ENCODE results near the gene NFATC4. TPM values are rescaled to one million over a fixed set of nuclear protein-coding genes. Genes with fewer than 3 reads are reported as not detected.

Gene NFATC4
- total RNA-seq, 2 experiments from 2014 or later, result not detected

Other genes with a start within 250 kb of the NFATC4 start
- under 1 TPM in 1 of 2 experiments, not detected in 1; 0.86 TPM for gene FITM1, start 237.5 kb upstream of the NFATC4 start, total RNA-seq
- gene PSME1, start 232.0 kb upstream of the NFATC4 start, total RNA-seq, result 100 to 1,000 TPM; 403 to 427 TPM
- 10 to 100 TPM; 40.0 to 40.9 TPM for gene EMC9, start 226.6 kb upstream of the NFATC4 start, total RNA-seq
- 100 to 1,000 TPM; 404 to 411 TPM for gene PSME2, start 221.6 kb upstream of the NFATC4 start, total RNA-seq
- 10 to 100 TPM; 75.5 to 80.4 TPM for gene RNF31, start 220.7 kb upstream of the NFATC4 start, total RNA-seq
- gene IRF9, start 206.9 kb upstream of the NFATC4 start, total RNA-seq, result 100 to 1,000 TPM; 158 to 172 TPM
- gene REC8, start 196.1 kb upstream of the NFATC4 start, total RNA-seq, result 10 to 100 TPM; 24.9 to 27.9 TPM
- 10 to 100 TPM; 69.5 to 72.6 TPM for gene IPO4, start 179.4 kb upstream of the NFATC4 start, total RNA-seq
- 10 to 100 TPM; 23.7 to 26.7 TPM for gene TM9SF1, start 172.7 kb upstream of the NFATC4 start, total RNA-seq
- under 1 TPM in 1 of 2 experiments, not detected in 1; 0.50 TPM for gene TSSK4, start 162.5 kb upstream of the NFATC4 start, total RNA-seq
- gene CHMP4A, start 154.7 kb upstream of the NFATC4 start, total RNA-seq, result 10 to 100 TPM; 79.0 to 84.6 TPM
- 10 to 100 TPM; 14.2 to 15.8 TPM for gene MDP1, start 152.1 kb upstream of the NFATC4 start, total RNA-seq
- 100 to 1,000 TPM; 202 to 213 TPM for gene NEDD8, start 135.8 kb upstream of the NFATC4 start, total RNA-seq
- gene GMPR2, start 135.3 kb upstream of the NFATC4 start, total RNA-seq, result 10 to 100 TPM; 56.9 to 64.6 TPM
- gene TINF2, start 125.6 kb upstream of the NFATC4 start, total RNA-seq, result 100 to 1,000 TPM in 1 of 2 experiments, 10 to 100 TPM in 1; 94.9 to 101 TPM
- gene TGM1, start 105.0 kb upstream of the NFATC4 start, total RNA-seq, result 1 to 10 TPM; 3.7 to 4.5 TPM
- gene RABGGTA, start 96.6 kb upstream of the NFATC4 start, total RNA-seq, result 10 to 100 TPM; 39.5 to 40.6 TPM
- gene DHRS1, start 68.4 kb upstream of the NFATC4 start, total RNA-seq, result 10 to 100 TPM; 14.7 to 14.9 TPM
- gene NOP9, start 68.3 kb upstream of the NFATC4 start, total RNA-seq, result 10 to 100 TPM; 30.7 to 30.9 TPM
- 10 to 100 TPM; 22.6 to 25.8 TPM for gene CIDEB, start 60.2 kb upstream of the NFATC4 start, total RNA-seq
- gene LTB4R2, start 58.0 kb upstream of the NFATC4 start, total RNA-seq, result 1 to 10 TPM; 9.4 to 9.6 TPM
- gene LTB4R, start 56.7 kb upstream of the NFATC4 start, total RNA-seq, result 10 to 100 TPM; 15.4 to 16.7 TPM
- gene ADCY4, start 33.1 kb upstream of the NFATC4 start, total RNA-seq, result 1 to 10 TPM; 1.6 to 2.4 TPM
- gene RIPK3, start 28.2 kb upstream of the NFATC4 start, total RNA-seq, result 10 to 100 TPM; 11.0 to 11.8 TPM
- under 1 TPM; 0.02 to 0.22 TPM for gene NYNRIN, start 30.8 kb downstream of the NFATC4 start, total RNA-seq
- 1 to 10 TPM; 8.6 to 9.3 TPM for gene CBLN3, start 61.5 kb downstream of the NFATC4 start, total RNA-seq
- 10 to 100 TPM; 62.5 to 62.9 TPM for gene KHNYN, start 61.8 kb downstream of the NFATC4 start, total RNA-seq
- gene SDR39U1, start 74.6 kb downstream of the NFATC4 start, total RNA-seq, result 10 to 100 TPM; 36.2 to 43.8 TPM
- not detected for gene CMA1, start 140.1 kb downstream of the NFATC4 start, total RNA-seq
- gene CTSG, start 208.1 kb downstream of the NFATC4 start, total RNA-seq, result not detected
- gene GZMH, start 241.5 kb downstream of the NFATC4 start, total RNA-seq, result 10 to 100 TPM; 65.6 to 67.9 TPM

All from activated CD4-positive, alpha-beta memory T cell treated with anti-CD3 and anti-CD28 coated beads for 36 hours (primary cell).